SK-N-SH treated with all-trans-retinoic acid at 6 μM for 48 hours (cell line): ENCODE measurements around the gene SLC7A10.

Experiments used
- RARB ChIP-seq: fragments of 250-450 bp; sonication (Bioruptor Pico); IDR thresholded peaks from 2 replicates; pipeline ENCODE4 v1.8.0; 2021; ENCODE audit warnings: mild to moderate bottlenecking, moderate library complexity
- ZFP3 ChIP-seq: fragments of 250-450 bp; sonication (Bioruptor Pico); IDR thresholded peaks from 2 replicates; pipeline ENCODE4 v1.5.0; 2020; ENCODE audit warnings: mild to moderate bottlenecking, moderate library complexity
- TF ChIP-seq, protein P1 (sequence below): fragments of 250-450 bp; sonication (Bioruptor Pico); IDR thresholded peaks from 2 replicates; pipeline ENCODE4 v1.5.1; 2020; ENCODE audit warnings: low read depth, mild to moderate bottlenecking, moderate library complexity
- TF ChIP-seq, protein P2 (sequence below): fragments of 250-450 bp; sonication (Bioruptor Pico); IDR thresholded peaks from 2 replicates; pipeline ENCODE4 v1.8.0; 2020; ENCODE audit warnings: mild to moderate bottlenecking, moderate library complexity, borderline replicate concordance

DNA sequence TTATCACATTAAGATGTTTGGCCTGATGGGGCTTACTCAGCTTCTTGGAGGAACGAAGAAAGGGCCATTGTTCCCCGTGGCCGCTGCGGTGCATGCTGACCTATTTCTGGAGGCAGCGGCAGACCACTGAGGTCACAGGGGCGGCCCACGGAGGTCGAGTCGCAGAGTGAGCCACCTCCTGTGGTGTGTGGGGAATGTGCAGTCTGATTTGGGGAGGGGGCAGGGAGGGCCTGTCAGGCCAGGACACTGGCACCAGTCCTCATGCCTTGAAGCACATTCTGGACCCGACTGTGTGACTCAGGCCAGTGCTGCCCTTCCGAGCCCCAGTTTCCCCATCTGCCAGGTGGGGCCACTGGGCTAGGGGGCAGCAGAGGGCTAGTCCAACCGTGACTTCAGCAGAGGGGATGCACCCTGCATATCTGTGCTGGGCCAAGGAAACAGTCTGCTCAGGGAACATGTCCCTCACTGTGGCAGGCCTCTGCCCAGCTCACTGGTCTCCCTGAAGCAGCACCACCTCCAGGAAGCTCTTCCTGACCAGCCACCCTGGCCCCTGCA, 6.3 kb downstream of the SLC7A10 start:
- TF ChIP-seq, protein P1, sequence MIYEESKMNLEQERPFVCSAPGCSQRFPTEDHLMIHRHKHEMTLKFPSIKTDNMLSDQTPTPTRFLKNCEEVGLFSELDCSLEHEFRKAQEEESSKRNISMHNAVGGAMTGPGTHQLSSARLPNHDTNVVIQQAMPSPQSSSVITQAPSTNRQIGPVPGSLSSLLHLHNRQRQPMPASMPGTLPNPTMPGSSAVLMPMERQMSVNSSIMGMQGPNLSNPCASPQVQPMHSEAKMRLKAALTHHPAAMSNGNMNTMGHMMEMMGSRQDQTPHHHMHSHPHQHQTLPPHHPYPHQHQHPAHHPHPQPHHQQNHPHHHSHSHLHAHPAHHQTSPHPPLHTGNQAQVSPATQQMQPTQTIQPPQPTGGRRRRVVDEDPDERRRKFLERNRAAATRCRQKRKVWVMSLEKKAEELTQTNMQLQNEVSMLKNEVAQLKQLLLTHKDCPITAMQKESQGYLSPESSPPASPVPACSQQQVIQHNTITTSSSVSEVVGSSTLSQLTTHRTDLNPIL (CRISPR knock-in tag) = no peak
- TF ChIP-seq, protein P2, sequence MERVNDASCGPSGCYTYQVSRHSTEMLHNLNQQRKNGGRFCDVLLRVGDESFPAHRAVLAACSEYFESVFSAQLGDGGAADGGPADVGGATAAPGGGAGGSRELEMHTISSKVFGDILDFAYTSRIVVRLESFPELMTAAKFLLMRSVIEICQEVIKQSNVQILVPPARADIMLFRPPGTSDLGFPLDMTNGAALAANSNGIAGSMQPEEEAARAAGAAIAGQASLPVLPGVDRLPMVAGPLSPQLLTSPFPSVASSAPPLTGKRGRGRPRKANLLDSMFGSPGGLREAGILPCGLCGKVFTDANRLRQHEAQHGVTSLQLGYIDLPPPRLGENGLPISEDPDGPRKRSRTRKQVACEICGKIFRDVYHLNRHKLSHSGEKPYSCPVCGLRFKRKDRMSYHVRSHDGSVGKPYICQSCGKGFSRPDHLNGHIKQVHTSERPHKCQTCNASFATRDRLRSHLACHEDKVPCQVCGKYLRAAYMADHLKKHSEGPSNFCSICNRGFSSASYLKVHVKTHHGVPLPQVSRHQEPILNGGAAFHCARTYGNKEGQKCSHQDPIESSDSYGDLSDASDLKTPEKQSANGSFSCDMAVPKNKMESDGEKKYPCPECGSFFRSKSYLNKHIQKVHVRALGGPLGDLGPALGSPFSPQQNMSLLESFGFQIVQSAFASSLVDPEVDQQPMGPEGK = no peak
- TF ChIP-seq ZFP3 (CRISPR knock-in tag) (no peak), RARB (no peak)
